NCI-H2196 (cell line): Measurements from ENCODE around the gene LETM1.

Experiments
- DNase-seq: peaks from one replicate; lab custom pipeline; 2025; ENCODE audit not compliant: unreplicated experiment; lab: John Stamatoyannopoulos, UW

LETM1 gene

GRCh38 chr4:1797298-1797860 is 58.6 kb downstream of the LETM1 start:
- DNase-seq: no peak

GRCh38 chr4:1796486-1797204 is 59.3 kb downstream of the LETM1 start:
- DNase-seq: no peak

GRCh38 chr4:1795299-1796195 is 60.4 kb downstream of the LETM1 start:
- DNase-seq: no peak

GRCh38 chr4:1794809-1795298 is 61.1 kb downstream of the LETM1 start:
- DNase-seq: no peak

- no peak for DNase-seq
Measured at GRCh38 chr4:1793940-1794808, 61.8 kb downstream of the LETM1 start.

- DNase-seq: no peak
Measured at GRCh38 chr4:1793496-1793840, 62.5 kb downstream of the LETM1 start.

GRCh38 chr4:1792832-1793495 is 63.0 kb downstream of the LETM1 start, which contains the start of gene FGFR3:
Gene FGFR3 (plus strand): TSS chr4:1793293. CDS start chr4:1793935, 642 bp downstream.
- DNase-seq: peak; percentile 65

- no peak for DNase-seq
Measured at GRCh38 chr4:1792158-1792831, 63.7 kb downstream of the LETM1 start.

- DNase-seq: no peak
Measured at GRCh38 chr4:1790005-1790404, 66.0 kb downstream of the LETM1 start.

- DNase-seq: no peak
Measured at GRCh38 chr4:1789552-1789951, 66.4 kb downstream of the LETM1 start.

- DNase-seq: no peak
Measured at GRCh38 chr4:1788254-1788973, 67.5 kb downstream of the LETM1 start.

GRCh38 chr4:1787411-1788077 is 68.4 kb downstream of the LETM1 start:
- no peak for DNase-seq

GRCh38 chr4:1786544-1787362 is 69.2 kb downstream of the LETM1 start:
- DNase-seq: no peak

- DNase-seq: no peak
Measured at GRCh38 chr4:1785592-1785991, 70.4 kb downstream of the LETM1 start.

- no peak for DNase-seq
Measured at GRCh38 chr4:1784789-1785591, 71.0 kb downstream of the LETM1 start.

- no peak for DNase-seq
Measured at GRCh38 chr4:1784395-1784788, 71.6 kb downstream of the LETM1 start.

- no peak for DNase-seq
Measured at GRCh38 chr4:1783970-1784369, 72.0 kb downstream of the LETM1 start.
